HCT116 (cell line): ENCODE results near the gene MYO1E. TPM values are rescaled to one million over a fixed set of nuclear protein-coding genes. Genes with fewer than 3 reads are reported as not detected.

Source experiments
- ATAC-seq: fragments of 200-7000 bp; cut with Tn5 transposase; 2 replicates; pipeline ENCODE4 v1.9.1; 2020; ENCODE audit warnings: mild to moderate bottlenecking, moderate library complexity
- BruUV-seq: library from RNA; stranded (reverse); fragments of 400-500 nt; replicated peaks from 2 replicates; lab custom pipeline; 2021; lab: Mats Ljungman, UMichigan
- CTCF ChIA-PET: fragments of 300-600 bp; sonication (Branson Sonifier 250); formaldehyde crosslinking; loops from one replicate; lab custom pipeline; 2021; ENCODE audit warnings: antibody characterized with exemption; lab: Charles Lee
- POLR2A ChIA-PET: fragments of 300-600, 350-600 bp; sonication (Branson Sonifier 250); formaldehyde crosslinking; loops from one replicate; lab custom pipeline; 2021; ENCODE audit warnings: antibody characterized with exemption; lab: Charles Lee
- RAD21 ChIA-PET, 2 experiments: fragments of 300-600 bp; sonication (Branson Sonifier 250); formaldehyde crosslinking; loops; one replicate each; lab custom pipeline; 2023; ENCODE audit warnings: low total read pairs in 2 of 2; ENCODE audit not compliant: uncharacterized antibody in 2 of 2, unreplicated experiment in 2 of 2, low non-redundant PET in 1 of 2; lab: Charles Lee
- DNase-seq: peaks from one replicate; pipeline ENCODE4 v3.0.0-alpha.2; 2010; ENCODE audit warnings: low read depth, low spot score
- H2AFZ ChIP-seq: fragments of 200-600 bp; shearing (Covaris generic), sonication (generic); 2 replicates; pipeline ENCODE4 v1.6.1; 2017; ENCODE audit warnings: low read depth, mixed run types, mixed read lengths, antibody characterized with exemption, low read length; ENCODE audit not compliant: poor library complexity, severe bottlenecking
- H3K27ac ChIP-seq: 2 replicates; pipeline ENCODE4 v1.5.1; 2012; ENCODE audit warnings: low read depth, low read length
- H3K27me3 ChIP-seq: fragments of 200-600 bp; sonication (generic); 2 replicates; pipeline ENCODE4 v1.6.1; 2016; ENCODE audit warnings: mixed run types, low read length, mixed read lengths; ENCODE audit not compliant: insufficient read depth
- H3K36me3 ChIP-seq, 2 experiments: fragments of 200-500 bp in 1 of 2; fragments of 200-600 bp in 1 of 2; sonication (Bioruptor generic) in 1 of 2; sonication (generic) in 1 of 2; 2 replicates each; pipeline versions ENCODE4 v1.5.1 to v1.6.1; 2014 to 2016; ENCODE audit warnings: low read length in 2 of 2, inconsistent platforms in 1 of 2, mixed read lengths in 1 of 2, mixed run types in 1 of 2; ENCODE audit not compliant: insufficient read depth in 2 of 2, control insufficient read depth in 1 of 2
- H3K4me1 ChIP-seq, 2 experiments: fragments of 200-600 bp in 1 of 2; sonication (generic) in 1 of 2; 2 replicates each; pipeline versions ENCODE4 v1.5.1 to v1.6.1; 2012 to 2017; ENCODE audit warnings: low read length in 2 of 2, inconsistent platforms in 1 of 2, mild to moderate bottlenecking in 1 of 2, mixed read lengths in 1 of 2, mixed run types in 1 of 2, moderate library complexity in 1 of 2; ENCODE audit not compliant: insufficient read depth in 2 of 2, control insufficient read depth in 1 of 2
- H3K4me2 ChIP-seq: fragments of 200-600 bp; sonication (generic); 2 replicates; pipeline ENCODE4 v1.6.1; 2017; ENCODE audit warnings: mixed run types, low read length, mixed read lengths
- H3K4me3 ChIP-seq, 2 experiments: fragments of 200-600 bp in 1 of 2; sonication (generic) in 1 of 2; replicated peaks in 1 of 2; 2 replicates each; pipeline ENCODE4 v1.5.1; 2011 to 2016; ENCODE audit warnings: low read length in 2 of 2, control low read depth in 1 of 2, low read depth in 1 of 2, mild to moderate bottlenecking in 1 of 2, mixed read lengths in 1 of 2, mixed run types in 1 of 2
- H3K79me2 ChIP-seq: fragments of 200-600 bp; sonication (generic); 2 replicates; pipeline ENCODE4 v1.6.1; 2017; ENCODE audit warnings: mild to moderate bottlenecking, mixed run types, low read length, moderate library complexity, mixed read lengths; ENCODE audit not compliant: insufficient read depth
- H3K9ac ChIP-seq: fragments of 200-600 bp; sonication (generic); 2 replicates; pipeline ENCODE4 v1.6.1; 2016; ENCODE audit warnings: low read length, mixed read lengths
- H3K9me2 ChIP-seq: fragments of 200-600 bp; sonication (generic), shearing (Covaris generic); 2 replicates; pipeline ENCODE4 v1.6.1; 2017; ENCODE audit warnings: mixed run types, mild to moderate bottlenecking, moderate library complexity; ENCODE audit not compliant: insufficient read depth
- H3K9me3 ChIP-seq, 2 experiments: fragments of 200-500 bp in 1 of 2; fragments of 200-600 bp in 1 of 2; sonication (Bioruptor generic) in 1 of 2; sonication (generic) in 1 of 2; 2 replicates each; pipeline ENCODE4 v1.6.1; 2014 to 2017; ENCODE audit warnings: low read length in 2 of 2, mixed read lengths in 2 of 2, inconsistent platforms in 1 of 2, low read depth in 1 of 2, mild to moderate bottlenecking in 1 of 2, mixed run types in 1 of 2, moderate library complexity in 1 of 2; ENCODE audit not compliant: control insufficient read depth in 1 of 2, insufficient read depth in 1 of 2
- H4K20me1 ChIP-seq: fragments of 200-600 bp; sonication (generic), shearing (Covaris generic); 2 replicates; pipeline ENCODE4 v1.6.1; 2017; ENCODE audit warnings: mixed run types, mild to moderate bottlenecking, moderate library complexity; ENCODE audit not compliant: insufficient read depth
- CBX3 ChIP-seq: IDR thresholded peaks from 2 replicates; pipeline ENCODE4 v1.6.1; 2012; ENCODE audit warnings: low read depth
- CTCF ChIP-seq, 3 experiments: fragments of 200-600 bp in 1 of 3; sonication (generic) in 1 of 3; IDR thresholded peaks in 2 of 3; conservative IDR thresholded peaks in 1 of 3; 2 replicates each; pipeline ENCODE4 v1.5.1; 2012 to 2017; ENCODE audit warnings: low read depth in 2 of 3, low read length in 2 of 3, antibody characterized with exemption in 1 of 3, borderline replicate concordance in 1 of 3, control low read depth in 1 of 3, mild to moderate bottlenecking in 1 of 3, mixed read lengths in 1 of 3, mixed run types in 1 of 3, moderate library complexity in 1 of 3; ENCODE audit not compliant: insufficient read depth in 1 of 3
- ELF1 ChIP-seq: IDR thresholded peaks from 2 replicates; pipeline ENCODE4 v1.6.1; 2012; ENCODE audit warnings: low read depth, borderline replicate concordance
- MAX ChIP-seq: IDR thresholded peaks from 2 replicates; pipeline ENCODE4 v1.6.1; 2012
- RAD21 ChIP-seq: IDR thresholded peaks from 2 replicates; pipeline ENCODE4 v1.6.1; 2012; ENCODE audit warnings: low read depth, mild to moderate bottlenecking
- REST ChIP-seq: IDR thresholded peaks from 2 replicates; pipeline ENCODE4 v1.6.1; 2012; ENCODE audit warnings: low read depth
- SRF ChIP-seq: IDR thresholded peaks from 2 replicates; pipeline ENCODE4 v1.6.1; 2012; ENCODE audit warnings: low read depth
- ZFX ChIP-seq: fragments of 450-650 bp; IDR thresholded peaks from 2 replicates; pipeline ENCODE4 v1.6.1; 2017
- ZNF274 ChIP-seq: fragments of 200-500 bp; sonication (Bioruptor generic); IDR thresholded peaks from 2 replicates; pipeline ENCODE4 v1.6.1; 2014; ENCODE audit warnings: mild to moderate bottlenecking, low read depth, low read length, inconsistent platforms
- intact Hi-C: fragments of 100-400 bp; cut with micrococcal nuclease; formaldehyde crosslinking; loops from 2 replicates; pipeline ENCODE4 v1.10.0; 2022
- total RNA-seq: library from RNA; stranded (reverse); gene quantifications from one replicate; pipeline ENCODE4 v1.2.1, GENCODE V29; 2021; ENCODE audit not compliant: unreplicated experiment

The MYO1E gene
- total RNA-seq, 1 experiment from 2014 or later: 182 TPM

- ChIA-PET POLR2A (interaction anchor here (0.6 to 0.7 kb wide), 2 partner anchors 105 to 108 kb away, joined by 3 to 5 read pairs; no protein-coding TSS in a partner anchor), RAD21 (interaction anchor here in 1 of 2 experiments (0.6 kb wide), 1 partner anchor 116 kb away, joined by 3 read pairs; no protein-coding TSS in a partner anchor), CTCF (interaction anchor here (0.6 kb wide), 1 partner anchor 57 kb away, joined by 3 read pairs; no protein-coding TSS in a partner anchor)
- ATAC-seq: no peak
- Histone ChIP-seq H3K27ac (no peak overlapping the region), H3K9me3 (no peaks in the 10 kb centered on the region), H3K4me1 (peaks cover 11 to 22% of the 10 kb centered on the region in 2 experiments), H3K9me2 (no peaks in the 10 kb centered on the region), H3K36me3 (no peaks in the 10 kb centered on the region), H3K4me2 (no peak overlapping the region), H4K20me1 (no peaks in the 10 kb centered on the region), H2AFZ (no peak overlapping the region), H3K4me3 (no peak overlapping the region), H3K9ac (no peak overlapping the region), H3K79me2 (peaks cover 6% of the 10 kb centered on the region; the same call in 1 of the 2 replicates), H3K27me3 (no peaks in the 10 kb centered on the region)
- intact Hi-C loops: loop anchor here (2.0 to 10.0 kb wide), 2 partner anchors 116 to 202 kb away; no protein-coding TSS in a partner anchor
- no peak for TF ChIP-seq MAX
- no peak for TF ChIP-seq ZNF274
- TF ChIP-seq SRF: no peak
- peak in 2 of 3 experiments; percentile 16 to 23; a peak in 2 of 6 replicates for TF ChIP-seq CTCF (IDR thresholded peaks at IDR 0.05 in 2 of 3, conservative IDR thresholded peaks at IDR 0.05 in 1 of 3; ENCODE audit: borderline replicate concordance in 1 of 3, insufficient read depth in 1 of 3, low read depth in 2 of 3, low read length in 2 of 3)
- peak; percentile 47; the same call in 1 of the 2 replicates for TF ChIP-seq RAD21
- TF ChIP-seq CBX3: no peak
- TF ChIP-seq REST: no peak
- TF ChIP-seq ZFX: no peak
- TF ChIP-seq ELF1: no peak
- no peak for DNase-seq
- BruUV-seq: no TSS peak
Measured at GRCh38 chr15:59376733-59377132, 4.1 kb upstream of the MYO1E start.
